ENCODE measurements around the gene UBE2D2. TPM values are rescaled to one million over a fixed set of nuclear protein-coding genes. Genes with fewer than 3 reads are reported as not detected.

Gene UBE2D2
- total RNA-seq, 6 experiments from 2014 or later, result 38.3 to 68.3 (median 53.1) TPM

- intact Hi-C loops (cut with DNase I), result no loop called here
- peaks cover 0 to 98% (median 50%) of the 10 kb centered on the region in 4 donors for H3K4me1 ChIP-seq
- no CpG with 5 or more reads among the region's 11 CpGs for WGBS (ENCODE audit: insufficient coverage, low coverage, low lambda C conversion rate, missing lambda C conversion rate)
- DNase-seq (peak; percentile 76 to 92 (median 92)), ATAC-seq (peak; percentile 40 to 72 (median 66))
- no peaks in the 10 kb centered on the region for H3K9me3 ChIP-seq
- no peaks in the 10 kb centered on the region for H3K36me3 ChIP-seq
- H3K4me3 ChIP-seq, result peak overlapping the region in 1 of 3 donors; percentile 5
- peak overlapping the region in 2 of 3 donors; percentile 12 to 80 for H3K27ac ChIP-seq
- H3K27me3 ChIP-seq, result no peaks in the 10 kb centered on the region
- TF ChIP-seq POLR2A (IDR thresholded peaks at IDR 0.05), result no peak
- TF ChIP-seq, protein P1, sequence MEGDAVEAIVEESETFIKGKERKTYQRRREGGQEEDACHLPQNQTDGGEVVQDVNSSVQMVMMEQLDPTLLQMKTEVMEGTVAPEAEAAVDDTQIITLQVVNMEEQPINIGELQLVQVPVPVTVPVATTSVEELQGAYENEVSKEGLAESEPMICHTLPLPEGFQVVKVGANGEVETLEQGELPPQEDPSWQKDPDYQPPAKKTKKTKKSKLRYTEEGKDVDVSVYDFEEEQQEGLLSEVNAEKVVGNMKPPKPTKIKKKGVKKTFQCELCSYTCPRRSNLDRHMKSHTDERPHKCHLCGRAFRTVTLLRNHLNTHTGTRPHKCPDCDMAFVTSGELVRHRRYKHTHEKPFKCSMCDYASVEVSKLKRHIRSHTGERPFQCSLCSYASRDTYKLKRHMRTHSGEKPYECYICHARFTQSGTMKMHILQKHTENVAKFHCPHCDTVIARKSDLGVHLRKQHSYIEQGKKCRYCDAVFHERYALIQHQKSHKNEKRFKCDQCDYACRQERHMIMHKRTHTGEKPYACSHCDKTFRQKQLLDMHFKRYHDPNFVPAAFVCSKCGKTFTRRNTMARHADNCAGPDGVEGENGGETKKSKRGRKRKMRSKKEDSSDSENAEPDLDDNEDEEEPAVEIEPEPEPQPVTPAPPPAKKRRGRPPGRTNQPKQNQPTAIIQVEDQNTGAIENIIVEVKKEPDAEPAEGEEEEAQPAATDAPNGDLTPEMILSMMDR (IDR thresholded peaks at IDR 0.05), result no peak
These were observed 104.5 kb downstream of the UBE2D2 start for GRCh38 chr5:139665626-139666025.

- no peak overlapping the region for H3K4me3 ChIP-seq
- TF ChIP-seq, protein P1 (IDR thresholded peaks at IDR 0.05), result no peak
- no peak for TF ChIP-seq POLR2A (IDR thresholded peaks at IDR 0.05)
- intact Hi-C loops (cut with DNase I), result no loop called here
- H3K27me3 ChIP-seq, result no peaks in the 10 kb centered on the region
- H3K27ac ChIP-seq, result peak overlapping the region in 1 of 3 donors; percentile 80
- no peak for DNase-seq
- H3K4me1 ChIP-seq, result peaks cover 0 to 98% (median 51%) of the 10 kb centered on the region in 4 donors
- no peaks in the 10 kb centered on the region for H3K9me3 ChIP-seq
- no peaks in the 10 kb centered on the region for H3K36me3 ChIP-seq
- ATAC-seq, result no peak
- 40% methylated on average over 2 of the region's 7 CpGs for whole genome bisulfite sequencing (ENCODE audit: insufficient coverage, low coverage, low lambda C conversion rate, missing lambda C conversion rate)
These were observed 105.4 kb downstream of the UBE2D2 start for GRCh38 chr5:139666551-139666950.

GRCh38 chr5:139667001-139667729, 106.0 kb downstream of the UBE2D2 start:
- TF ChIP-seq, protein P1 (IDR thresholded peaks at IDR 0.05), result no peak
- no peak for TF ChIP-seq POLR2A (IDR thresholded peaks at IDR 0.05)
- H3K4me3 ChIP-seq, result no peak overlapping the region
- DNase-seq (no peak), ATAC-seq (no peak)
- H3K4me1 ChIP-seq, result peaks cover 0 to 97% (median 51%) of the 10 kb centered on the region in 4 donors
- H3K9me3 ChIP-seq, result no peaks in the 10 kb centered on the region
- 17% methylated on average over 1 of the region's 2 CpGs for WGBS (ENCODE audit: insufficient coverage, low coverage, low lambda C conversion rate, missing lambda C conversion rate)
- peak overlapping the region in 2 of 3 donors; percentile 56 to 80 for H3K27ac ChIP-seq
- intact Hi-C loops (cut with DNase I), result no loop called here
- H3K36me3 ChIP-seq, result no peaks in the 10 kb centered on the region
- no peaks in the 10 kb centered on the region for H3K27me3 ChIP-seq

DNA sequence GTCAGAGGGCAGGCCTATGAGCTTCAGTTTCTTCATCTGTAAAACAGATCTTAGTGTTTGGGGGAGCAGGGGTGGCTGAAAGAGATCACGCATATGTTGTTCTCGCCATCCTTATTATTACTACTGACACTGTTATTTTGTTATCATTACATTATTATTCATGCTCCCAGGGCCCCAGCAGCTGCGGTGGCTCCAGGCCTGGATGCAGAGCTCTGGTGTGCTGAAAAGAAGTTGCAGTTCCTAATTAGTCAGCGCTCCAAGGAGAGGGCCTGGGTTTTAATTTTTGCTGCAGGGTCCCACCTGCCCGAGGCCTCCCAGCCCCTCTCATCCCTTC, 106.6 kb downstream of the UBE2D2 start:
- Histone ChIP-seq H3K27ac (peak overlapping the region; percentile 56 to 80 (median 66)), H3K36me3 (no peaks in the 10 kb centered on the region), H3K4me1 (peaks cover 0 to 98% (median 50%) of the 10 kb centered on the region in 4 donors), H3K9me3 (no peaks in the 10 kb centered on the region), H3K27me3 (no peaks in the 10 kb centered on the region), H3K4me3 (peak overlapping the region; percentile 15 to 39 (median 20))
- intact Hi-C loops (cut with DNase I), result no loop called here
- DNase-seq (no peak), ATAC-seq (no peak)
- TF ChIP-seq, protein P1 (IDR thresholded peaks at IDR 0.05), result no peak
- TF ChIP-seq POLR2A (IDR thresholded peaks at IDR 0.05), result no peak
- WGBS (ENCODE audit: insufficient coverage, low coverage, low lambda C conversion rate, missing lambda C conversion rate), result 17% methylated on average over 4 of the region's 5 CpGs
